OCI-LY7 (cell line): ENCODE results near the gene CDRT4. TPM values are rescaled to one million over a fixed set of nuclear protein-coding genes. Genes with fewer than 3 reads are reported as not detected.

Experiments used
- BruUV-seq: library from RNA; stranded (reverse); fragments of 400-500 nt; replicated peaks from 2 replicates; lab custom pipeline; 2021; lab: Mats Ljungman, UMichigan
- CTCF ChIA-PET: fragments of 300-600 bp; sonication (Branson Sonifier 250); formaldehyde crosslinking; loops from one replicate; lab custom pipeline; 2022; ENCODE audit warnings: antibody characterized with exemption; ENCODE audit not compliant: unreplicated experiment; lab: Charles Lee
- POLR2A ChIA-PET: fragments of 300-600 bp; sonication (Branson Sonifier 250); formaldehyde crosslinking; loops from one replicate; lab custom pipeline; 2022; ENCODE audit warnings: antibody characterized with exemption; lab: Charles Lee
- DNase-seq: peaks from one replicate; pipeline ENCODE4 v3.0.0-alpha.2; 2015; ENCODE audit warnings: low spot score
- H2AFZ ChIP-seq: fragments of 200-600 bp; sonication (generic), shearing (Covaris generic); 2 replicates; pipeline ENCODE4 v1.6.1; 2014; ENCODE audit warnings: mild to moderate bottlenecking, antibody characterized with exemption, low read length, moderate library complexity
- H3K27ac ChIP-seq: fragments of 200-600 bp; sonication (generic); 2 replicates; pipeline ENCODE4 v1.5.1; 2014; ENCODE audit warnings: mixed run types, low read depth, mild to moderate bottlenecking, moderate library complexity, low read length, inconsistent platforms; ENCODE audit not compliant: poor library complexity, severe bottlenecking
- H3K36me3 ChIP-seq: fragments of 200-600 bp; sonication (generic); 2 replicates; pipeline ENCODE4 v1.6.1; 2014; ENCODE audit warnings: mild to moderate bottlenecking, antibody characterized with exemption, low read length, moderate library complexity, mixed read lengths; ENCODE audit not compliant: insufficient read depth
- H3K4me1 ChIP-seq: fragments of 200-600 bp; sonication (generic); 2 replicates; pipeline ENCODE4 v1.5.1; 2014; ENCODE audit warnings: mild to moderate bottlenecking, low read length; ENCODE audit not compliant: insufficient read depth, poor library complexity, severe bottlenecking
- H3K4me2 ChIP-seq: fragments of 200-600 bp; sonication (generic); 2 replicates; pipeline ENCODE4 v1.6.1; 2014; ENCODE audit warnings: mild to moderate bottlenecking, low read length
- H3K4me3 ChIP-seq: fragments of 200-600 bp; sonication (generic); 2 replicates; pipeline ENCODE4 v1.5.1; 2014; ENCODE audit warnings: mild to moderate bottlenecking, low read depth, low read length; ENCODE audit not compliant: poor library complexity, severe bottlenecking
- H3K79me2 ChIP-seq: fragments of 200-600 bp; sonication (generic); 2 replicates; pipeline ENCODE4 v1.6.1; 2016; ENCODE audit warnings: low read depth, mild to moderate bottlenecking, low read length, moderate library complexity, mixed read lengths; ENCODE audit not compliant: insufficient read depth
- H3K9me2 ChIP-seq: fragments of 200-600 bp; sonication (generic); 2 replicates; pipeline ENCODE4 v1.6.1; 2016; ENCODE audit warnings: mild to moderate bottlenecking, low read length, mixed read lengths; ENCODE audit not compliant: insufficient read depth
- H3K9me3 ChIP-seq: fragments of 200-600 bp; sonication (generic); 2 replicates; pipeline ENCODE4 v1.6.1; 2014; ENCODE audit warnings: mild to moderate bottlenecking, mixed run types, low read length, mixed read lengths
- H4K20me1 ChIP-seq: fragments of 200-600 bp; sonication (generic); 2 replicates; pipeline ENCODE4 v1.6.1; 2014; ENCODE audit warnings: mild to moderate bottlenecking, antibody characterized with exemption, low read length, moderate library complexity, mixed read lengths; ENCODE audit not compliant: insufficient read depth
- EZH2phosphoT487 ChIP-seq: fragments of 200-600 bp; sonication (generic); IDR thresholded peaks from 2 replicates; pipeline ENCODE4 v1.6.1; 2018; ENCODE audit warnings: low read depth, borderline replicate concordance, mild to moderate bottlenecking, mixed run types, antibody characterized with exemption, low read length, moderate library complexity, mixed read lengths
- intact Hi-C: fragments of 100-400 bp; cut with micrococcal nuclease; formaldehyde crosslinking; loops from one replicate; pipeline ENCODE4 v1.10.0; 2022; ENCODE audit not compliant: unreplicated experiment
- total RNA-seq, 2 experiments: library from RNA; depleted of rRNA in 1 of 2; stranded (reverse); fragments of >200 nt in 1 of 2; shearing (Covaris generic) in 1 of 2; gene quantifications; 2 replicates each; pipeline ENCODE4 v1.2.3, GENCODE V29; 2014 to 2022
- TF ChIP-seq, protein P1 (sequence below): fragments of 200-600 bp; sonication (generic); conservative IDR thresholded peaks from 2 replicates; pipeline ENCODE4 v1.5.1; 2014; ENCODE audit warnings: mild to moderate bottlenecking, antibody characterized with exemption, low read length, moderate library complexity, mixed read lengths

The CDRT4 gene
- total RNA-seq, 2 experiments from 2014 or later, result 1.7 to 6.2 TPM

DNA sequence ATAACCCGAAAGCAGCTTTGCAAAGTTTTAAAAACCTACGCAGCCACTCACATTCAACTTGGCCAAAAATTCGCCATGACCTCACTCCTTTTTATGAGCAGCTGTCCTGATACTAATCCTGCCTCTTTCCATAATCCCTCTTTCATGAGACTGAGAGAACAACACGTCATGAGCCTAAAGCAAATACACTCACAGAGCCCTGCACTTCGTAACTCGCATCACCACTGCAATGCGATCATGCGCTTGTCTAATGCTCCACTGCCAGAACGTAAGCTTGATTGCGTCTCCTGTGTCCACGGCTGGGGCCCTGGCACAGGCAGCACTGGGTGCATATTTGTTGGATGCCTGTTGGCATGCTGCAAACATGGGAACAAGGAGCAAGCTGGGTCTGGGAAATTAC is 36.2 kb downstream of the CDRT4 start:
- DNase-seq, result no peak
- Histone ChIP-seq H3K79me2 (no peaks in the 10 kb centered on the region), H3K9me3 (no peaks in the 10 kb centered on the region; the same call in 1 of the 2 replicates), H3K4me3 (no peak overlapping the region), H3K27ac (no peak overlapping the region), H4K20me1 (no peaks in the 10 kb centered on the region), H3K36me3 (no peaks in the 10 kb centered on the region), H3K9me2 (no peaks in the 10 kb centered on the region), H2AFZ (no peak overlapping the region), H3K4me1 (no peaks in the 10 kb centered on the region), H3K4me2 (no peak overlapping the region)
- BruUV-seq, result no TSS peak
- ChIA-PET CTCF (no interaction called here), POLR2A (no interaction called here)
- no peak for TF ChIP-seq EZH2phosphoT487
- TF ChIP-seq, protein P1, sequence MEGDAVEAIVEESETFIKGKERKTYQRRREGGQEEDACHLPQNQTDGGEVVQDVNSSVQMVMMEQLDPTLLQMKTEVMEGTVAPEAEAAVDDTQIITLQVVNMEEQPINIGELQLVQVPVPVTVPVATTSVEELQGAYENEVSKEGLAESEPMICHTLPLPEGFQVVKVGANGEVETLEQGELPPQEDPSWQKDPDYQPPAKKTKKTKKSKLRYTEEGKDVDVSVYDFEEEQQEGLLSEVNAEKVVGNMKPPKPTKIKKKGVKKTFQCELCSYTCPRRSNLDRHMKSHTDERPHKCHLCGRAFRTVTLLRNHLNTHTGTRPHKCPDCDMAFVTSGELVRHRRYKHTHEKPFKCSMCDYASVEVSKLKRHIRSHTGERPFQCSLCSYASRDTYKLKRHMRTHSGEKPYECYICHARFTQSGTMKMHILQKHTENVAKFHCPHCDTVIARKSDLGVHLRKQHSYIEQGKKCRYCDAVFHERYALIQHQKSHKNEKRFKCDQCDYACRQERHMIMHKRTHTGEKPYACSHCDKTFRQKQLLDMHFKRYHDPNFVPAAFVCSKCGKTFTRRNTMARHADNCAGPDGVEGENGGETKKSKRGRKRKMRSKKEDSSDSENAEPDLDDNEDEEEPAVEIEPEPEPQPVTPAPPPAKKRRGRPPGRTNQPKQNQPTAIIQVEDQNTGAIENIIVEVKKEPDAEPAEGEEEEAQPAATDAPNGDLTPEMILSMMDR, result no peak
- intact Hi-C loops, result no loop called here

DNA sequence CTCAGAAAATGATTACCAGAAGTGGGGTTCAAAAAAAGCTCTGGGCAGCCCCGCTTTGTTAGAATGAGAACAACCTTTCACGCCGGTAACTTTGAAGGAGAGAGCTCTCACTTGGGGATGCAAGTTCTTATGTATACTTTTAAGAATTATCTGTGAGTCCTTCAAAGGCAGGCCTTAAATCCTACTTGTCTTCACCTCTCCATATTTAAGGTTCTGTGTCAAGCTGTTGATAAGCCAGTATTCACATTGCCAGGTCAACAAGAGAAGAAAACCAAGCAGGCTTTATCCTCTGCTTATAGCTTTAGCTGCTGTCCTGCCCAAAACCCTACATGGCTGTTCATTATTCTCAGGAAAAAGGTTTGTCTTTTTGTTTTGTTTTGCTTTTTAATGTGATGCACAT is 42.9 kb downstream of the CDRT4 start:
- Histone ChIP-seq H4K20me1 (no peaks in the 10 kb centered on the region), H3K79me2 (no peaks in the 10 kb centered on the region), H3K36me3 (no peaks in the 10 kb centered on the region), H3K9me3 (no peaks in the 10 kb centered on the region), H3K4me2 (no peak overlapping the region), H3K4me1 (no peaks in the 10 kb centered on the region), H3K27ac (no peak overlapping the region), H3K4me3 (no peak overlapping the region), H3K9me2 (no peaks in the 10 kb centered on the region), H2AFZ (no peak overlapping the region)
- POLR2A ChIA-PET, result interaction anchor here (1.2 kb wide), 1 partner anchor 12 kb away, joined by 3 read pairs; no protein-coding TSS in a partner anchor
- TF ChIP-seq, protein P1, result no peak
- no peak for TF ChIP-seq EZH2phosphoT487
- intact Hi-C loops, result no loop called here
- CTCF ChIA-PET, result no interaction called here
- no TSS peak for BruUV-seq
- no peak for DNase-seq

DNA sequence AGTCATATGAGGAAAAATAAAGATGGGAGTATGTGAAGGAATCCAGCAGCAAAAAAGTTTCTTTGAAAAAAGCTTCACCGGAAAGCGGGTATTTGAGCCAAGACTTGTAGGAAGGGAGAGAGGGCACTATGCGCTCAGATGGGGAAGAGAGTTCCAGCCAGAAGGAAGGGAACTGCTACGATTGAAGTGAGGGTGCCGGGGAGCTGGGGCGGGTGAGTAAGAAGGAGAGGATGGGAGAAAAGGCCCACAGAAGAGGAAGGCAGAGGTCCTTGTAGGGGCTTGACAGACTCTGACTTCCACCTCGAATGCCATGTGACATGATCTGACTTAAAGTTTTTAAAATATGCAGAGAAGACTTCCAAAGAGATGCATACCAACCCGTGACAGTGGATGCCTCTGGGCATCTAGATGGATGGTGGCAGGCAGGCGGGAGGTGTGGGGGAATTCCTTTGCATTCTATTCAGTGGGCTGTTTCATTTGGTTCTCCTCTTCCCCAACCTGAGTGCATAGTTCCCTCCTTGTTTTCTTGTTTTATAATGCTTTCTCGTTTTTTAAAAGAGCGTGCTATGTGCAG is 44.9 kb downstream of the CDRT4 start:
- Histone ChIP-seq H3K4me1 (no peaks in the 10 kb centered on the region), H3K9me3 (no peaks in the 10 kb centered on the region), H3K4me3 (no peak overlapping the region), H3K79me2 (no peaks in the 10 kb centered on the region), H3K27ac (no peak overlapping the region), H2AFZ (no peak overlapping the region), H3K4me2 (no peak overlapping the region), H4K20me1 (no peaks in the 10 kb centered on the region), H3K36me3 (no peaks in the 10 kb centered on the region), H3K9me2 (no peaks in the 10 kb centered on the region)
- BruUV-seq, result no TSS peak
- ChIA-PET POLR2A (interaction anchor here (0.6 to 0.7 kb wide), 3 partner anchors 10 to 1332 kb away, joined by 3 to 4 read pairs (median 3); no protein-coding TSS in a partner anchor), CTCF (no interaction called here)
- no peak for DNase-seq
- TF ChIP-seq, protein P1, result no peak
- intact Hi-C loops, result no loop called here
